A172 (cell line): ENCODE results near the gene PDZD2. TPM values are rescaled to one million over a fixed set of nuclear protein-coding genes. Genes with fewer than 3 reads are reported as not detected.

Experiments used
- DNase-seq: peaks from one replicate; pipeline ENCODE4 v3.0.0-alpha.2; 2015; ENCODE audit warnings: low spot score
- total RNA-seq: library from RNA; depleted of rRNA; stranded (reverse); fragments of >200 nt; shearing (Covaris generic); gene quantifications from 2 replicates; pipeline ENCODE4 v1.2.3, GENCODE V29; 2014

The PDZD2 gene
- total RNA-seq, 1 experiment from 2014 or later, result 0.16 TPM

- no peak for DNase-seq
Observed at GRCh38 chr5:31823472-31823871, 184.5 kb downstream of the PDZD2 start.

GRCh38 chr5:31824869-31825517 is 186.1 kb downstream of the PDZD2 start:
- DNase-seq, result no peak

GRCh38 chr5:31825518-31826068 is 186.7 kb downstream of the PDZD2 start:
- DNase-seq, result peak; percentile 70

- no peak for DNase-seq
Observed at GRCh38 chr5:31827867-31828266, 188.9 kb downstream of the PDZD2 start.

- DNase-seq, result peak; percentile 25
Observed at GRCh38 chr5:31832966-31833365, 194.0 kb downstream of the PDZD2 start.

GRCh38 chr5:31833710-31834109 is 194.8 kb downstream of the PDZD2 start:
- no peak for DNase-seq

GRCh38 chr5:31844622-31845345 is 205.9 kb downstream of the PDZD2 start:
- DNase-seq, result no peak

GRCh38 chr5:31845361-31845760 is 206.4 kb downstream of the PDZD2 start:
- no peak for DNase-seq

GRCh38 chr5:31846934-31847333 is 208.0 kb downstream of the PDZD2 start:
- DNase-seq, result no peak

- DNase-seq, result no peak
Observed at GRCh38 chr5:31847354-31847753, 208.4 kb downstream of the PDZD2 start.

- DNase-seq, result no peak
Observed at GRCh38 chr5:31850981-31851689, 212.2 kb downstream of the PDZD2 start.

GRCh38 chr5:31853398-31854135 is 214.6 kb downstream of the PDZD2 start:
- DNase-seq, result no peak

- DNase-seq, result peak; percentile 57
Observed at GRCh38 chr5:31854181-31855133, 215.5 kb downstream of the PDZD2 start.

GRCh38 chr5:31855134-31856040 is 216.5 kb downstream of the PDZD2 start:
- DNase-seq, result peak; percentile 7

- DNase-seq, result no peak
Observed at GRCh38 chr5:31859096-31859495, 220.2 kb downstream of the PDZD2 start.

- DNase-seq, result no peak
Observed at GRCh38 chr5:31860278-31860677, 221.3 kb downstream of the PDZD2 start.

- peak; percentile 25 for DNase-seq
Observed at GRCh38 chr5:31860726-31861433, 221.9 kb downstream of the PDZD2 start.

- DNase-seq, result no peak
Observed at GRCh38 chr5:31861601-31862000, 222.7 kb downstream of the PDZD2 start.

- no peak for DNase-seq
Observed at GRCh38 chr5:31863991-31864411, 225.1 kb downstream of the PDZD2 start.
